Fibroblast of skin of back (primary cell): ENCODE data around the gene IGLL5.
"Not testable (repeated sequence)": the region's sequence is repeated elsewhere in the genome, so short reads cannot be mapped to it uniquely, and the experiment has no call there.

Experiments
- DNase-seq: peaks from one replicate; pipeline ENCODE4 v3.0.0-alpha.2; 2013

Gene IGLL5

GRCh38 chr22:22900527-22901205 lies 13.1 kb downstream of the IGLL5 start:
- DNase-seq = not testable (repeated sequence)

DNA sequence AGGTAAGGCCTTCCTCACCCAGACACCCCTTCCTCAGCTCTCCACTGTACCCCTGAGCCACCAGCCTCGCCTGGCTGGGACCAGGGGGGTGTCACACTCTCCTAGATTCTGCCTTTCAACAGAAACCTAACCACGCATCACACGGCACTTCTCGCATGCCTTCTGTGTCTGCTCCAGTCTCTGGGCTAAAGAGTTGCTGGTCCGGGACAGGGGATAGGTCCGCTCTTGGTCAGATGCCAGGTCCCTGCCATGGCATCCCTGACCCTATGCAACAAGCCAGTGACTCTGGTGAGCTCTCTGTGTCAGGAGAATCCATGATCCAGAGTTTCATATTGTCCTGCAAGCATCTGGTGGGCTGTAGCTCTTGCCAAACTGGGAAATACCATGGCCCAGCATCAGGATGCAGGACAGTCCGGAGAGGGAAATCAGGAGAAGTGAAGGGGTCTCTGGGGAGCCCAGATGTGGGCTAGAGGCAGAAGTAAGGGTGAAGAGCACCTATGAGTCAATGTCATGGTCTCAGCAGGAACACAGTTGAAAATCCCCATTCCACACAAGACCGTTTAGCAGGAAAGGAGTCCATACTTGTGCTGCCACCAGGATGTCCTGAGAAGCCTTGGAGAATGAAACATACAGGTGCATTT lies 14.1 kb downstream of the IGLL5 start:
- no peak for DNase-seq

- no peak for DNase-seq
Measured at GRCh38 chr22:22902247-22903001, 14.8 kb downstream of the IGLL5 start.

- no peak for DNase-seq
Measured at GRCh38 chr22:22903355-22903777, 15.8 kb downstream of the IGLL5 start.

GRCh38 chr22:22903781-22904192 lies 16.2 kb downstream of the IGLL5 start:
- DNase-seq = not testable (repeated sequence)

DNA sequence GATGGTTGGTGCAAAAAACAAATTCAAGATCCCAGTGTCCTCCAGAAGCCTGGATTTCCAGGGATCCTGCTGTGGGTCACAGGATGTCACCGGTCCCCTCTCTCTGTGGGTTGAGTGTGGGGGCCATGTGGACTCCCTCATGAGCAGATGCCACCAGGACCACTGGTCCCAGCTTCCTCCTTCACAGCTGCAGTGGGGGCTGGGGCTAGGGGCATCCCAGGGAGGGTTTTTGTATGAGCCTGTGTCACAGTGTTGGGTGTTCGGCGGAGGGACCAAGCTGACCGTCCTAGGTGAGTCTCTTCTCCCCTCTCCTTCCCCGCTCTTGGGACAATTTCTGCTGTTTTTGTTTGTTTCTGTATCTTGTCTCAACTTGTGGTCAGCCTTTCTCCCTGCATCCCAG lies 17.1 kb downstream of the IGLL5 start:
- DNase-seq = not testable (repeated sequence)

DNA sequence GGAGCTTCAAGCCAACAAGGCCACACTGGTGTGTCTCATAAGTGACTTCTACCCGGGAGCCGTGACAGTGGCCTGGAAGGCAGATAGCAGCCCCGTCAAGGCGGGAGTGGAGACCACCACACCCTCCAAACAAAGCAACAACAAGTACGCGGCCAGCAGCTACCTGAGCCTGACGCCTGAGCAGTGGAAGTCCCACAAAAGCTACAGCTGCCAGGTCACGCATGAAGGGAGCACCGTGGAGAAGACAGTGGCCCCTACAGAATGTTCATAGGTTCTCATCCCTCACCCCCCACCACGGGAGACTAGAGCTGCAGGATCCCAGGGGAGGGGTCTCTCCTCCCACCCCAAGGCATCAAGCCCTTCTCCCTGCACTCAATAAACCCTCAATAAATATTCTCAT lies 18.8 kb downstream of the IGLL5 start:
- not testable (repeated sequence) for DNase-seq

DNA sequence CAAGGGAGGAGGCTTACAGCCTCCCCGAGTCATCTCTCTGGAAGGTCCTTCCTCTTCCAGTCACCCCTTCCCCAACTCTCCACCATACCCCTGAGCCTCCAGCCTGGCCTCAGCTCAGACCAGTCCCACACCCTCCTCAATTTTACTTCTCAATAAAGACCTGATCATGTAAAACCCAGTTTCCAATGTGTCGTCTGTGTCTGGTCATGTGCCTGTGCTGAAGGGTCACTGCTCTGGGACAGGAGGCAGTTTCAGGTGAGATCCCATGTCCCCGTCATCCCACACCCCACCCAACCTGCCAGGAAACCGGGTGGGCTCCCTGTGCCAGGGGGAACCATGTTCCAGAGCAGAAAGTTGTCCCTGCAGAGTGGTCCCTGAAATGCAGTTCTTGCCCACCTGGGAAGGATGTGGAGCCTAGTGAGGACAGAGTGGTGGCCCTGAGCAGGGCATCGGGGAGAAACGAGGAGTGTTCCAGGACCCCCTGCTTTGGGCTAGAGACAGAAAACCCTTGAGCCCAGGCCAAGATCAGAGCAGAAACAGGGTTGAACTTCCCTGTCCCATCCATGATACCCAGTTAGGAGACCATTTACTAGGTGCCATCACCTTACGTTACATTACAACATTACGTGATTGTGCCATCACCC lies 19.4 kb downstream of the IGLL5 start:
- DNase-seq = no peak

DNA sequence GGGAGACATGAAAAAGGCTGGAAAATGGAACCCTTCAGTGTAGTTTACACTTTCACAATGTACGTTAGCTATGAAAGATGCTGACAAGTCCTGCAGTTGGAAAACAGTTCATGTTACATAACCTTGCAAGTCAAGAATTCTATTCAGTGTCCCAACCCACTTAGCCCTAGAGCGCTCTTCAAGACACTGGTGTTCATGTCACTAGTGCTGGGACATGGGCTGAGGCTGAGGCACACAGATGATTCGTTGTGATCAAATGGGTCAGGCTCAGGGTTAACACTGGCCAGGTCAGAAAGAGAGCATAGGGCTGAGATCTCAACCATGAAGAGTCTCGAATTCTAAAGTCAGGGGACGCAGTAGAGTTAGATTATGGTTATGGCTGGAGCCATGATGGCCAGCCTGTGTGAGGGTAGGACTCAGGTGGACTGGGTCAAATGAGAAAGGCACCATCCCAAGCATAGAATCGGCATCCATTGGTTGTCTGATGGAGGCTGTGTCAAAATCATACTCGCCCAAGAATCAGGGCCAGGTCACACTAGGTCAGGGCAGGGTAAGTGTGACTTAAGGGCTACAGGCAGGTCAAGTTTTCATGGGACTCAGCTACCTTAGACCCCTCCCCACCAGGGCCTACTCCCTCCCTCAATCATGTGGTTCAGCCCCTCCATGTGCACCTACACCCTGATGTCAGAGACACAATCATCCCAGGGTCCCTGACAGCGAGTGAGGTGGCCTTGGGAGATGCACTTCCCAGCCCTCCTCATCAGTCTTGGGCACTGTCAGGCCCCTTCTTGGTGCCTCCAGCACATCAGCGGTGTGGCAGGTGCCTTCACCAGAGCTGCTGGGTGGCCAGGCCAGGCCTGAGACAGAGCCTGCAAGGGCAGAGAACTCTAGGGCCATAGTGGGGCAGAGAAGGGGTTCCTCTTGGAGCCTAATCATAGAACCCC lies 20.2 kb downstream of the IGLL5 start:
- no peak for DNase-seq

DNA sequence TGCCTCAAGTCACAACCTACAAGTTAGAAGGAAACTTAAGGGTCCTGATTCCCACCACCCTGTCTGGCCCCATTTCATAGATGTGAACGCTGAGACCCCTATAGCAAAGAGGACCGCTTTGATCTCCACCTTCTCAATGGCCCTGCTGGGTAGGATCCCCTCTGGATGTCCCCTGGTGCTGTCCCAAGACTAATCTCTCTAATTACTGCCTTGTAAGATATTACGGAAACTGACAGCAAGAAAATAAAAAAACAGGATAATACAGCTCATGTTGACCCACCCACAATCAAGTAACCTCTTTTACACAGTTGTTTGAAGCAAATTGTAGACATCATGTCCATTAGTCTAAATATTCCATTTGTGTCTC lies 20.9 kb downstream of the IGLL5 start:
- no peak for DNase-seq

- DNase-seq = no peak
Measured at GRCh38 chr22:22908941-22909604, 21.5 kb downstream of the IGLL5 start.

DNA sequence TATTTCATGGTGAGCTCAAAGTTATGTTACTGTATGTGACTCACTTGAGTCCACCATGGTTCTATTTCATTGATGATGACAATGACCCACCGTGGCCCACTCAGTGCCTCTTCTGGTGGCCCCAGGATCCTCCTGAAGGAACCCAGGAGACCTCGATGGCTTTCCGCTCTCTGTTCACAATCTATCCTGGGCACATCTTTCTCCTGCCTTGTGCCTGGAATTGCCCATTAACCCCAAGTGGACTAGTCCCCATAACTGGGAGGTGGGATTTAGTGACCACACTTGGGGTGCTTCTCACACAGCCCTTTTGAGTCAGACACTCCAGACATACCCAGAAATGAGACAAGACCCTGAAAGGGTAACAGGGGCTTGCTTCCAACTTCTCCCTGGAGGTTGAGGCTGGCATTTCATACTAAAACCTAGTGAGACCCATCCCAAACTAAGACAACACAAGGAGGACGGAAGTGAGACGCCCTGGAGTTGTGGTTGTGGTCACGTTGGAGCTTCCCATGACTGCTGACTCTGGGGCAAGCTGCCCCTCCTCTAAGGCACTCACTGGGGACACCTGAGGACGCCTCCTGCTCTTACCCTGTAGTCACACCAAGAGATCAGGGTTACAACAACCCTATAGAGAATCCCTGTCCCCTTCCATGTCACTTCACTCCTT lies 22.1 kb downstream of the IGLL5 start:
- DNase-seq = no peak

GRCh38 chr22:22910272-22911240 lies 22.9 kb downstream of the IGLL5 start:
- no peak for DNase-seq

- DNase-seq = no peak
Measured at GRCh38 chr22:22911327-22912134, 23.9 kb downstream of the IGLL5 start.

- DNase-seq = no peak
Measured at GRCh38 chr22:22912135-22912987, 24.7 kb downstream of the IGLL5 start.

- no peak for DNase-seq
Measured at GRCh38 chr22:22912988-22913253, 25.3 kb downstream of the IGLL5 start.

GRCh38 chr22:22913989-22914388 lies 26.4 kb downstream of the IGLL5 start:
- DNase-seq = no peak
